Astrocyte of the spinal cord (primary cell): ENCODE results near the gene SARS1.
A peak's percentile ranks its signal among the peaks of the same experiment; 100 is the strongest.
"Not testable (repeated sequence)": the region's sequence is repeated elsewhere in the genome, so short reads cannot be mapped to it uniquely, and the experiment has no call there.

Experiments used
- DNase-seq: peaks from one replicate; pipeline ENCODE4 v3.0.0; 2011; ENCODE audit warnings: low read depth, low spot score
- H3K4me3 ChIP-seq: 2 replicates; pipeline ENCODE4 v1.5.1; 2011; ENCODE audit warnings: low read depth, mild to moderate bottlenecking, low read length, moderate library complexity
- CTCF ChIP-seq: IDR thresholded peaks from 2 replicates; pipeline ENCODE4 v1.5.1; 2012; ENCODE audit warnings: low read depth, mild to moderate bottlenecking, low read length, inconsistent platforms
- in situ Hi-C: cut with HindIII; loops from 2 replicates; pipeline ENCODE4 v1.10.0; 2017; ENCODE audit warnings: low sequenced_read_pairs

SARS1 gene, protein sequence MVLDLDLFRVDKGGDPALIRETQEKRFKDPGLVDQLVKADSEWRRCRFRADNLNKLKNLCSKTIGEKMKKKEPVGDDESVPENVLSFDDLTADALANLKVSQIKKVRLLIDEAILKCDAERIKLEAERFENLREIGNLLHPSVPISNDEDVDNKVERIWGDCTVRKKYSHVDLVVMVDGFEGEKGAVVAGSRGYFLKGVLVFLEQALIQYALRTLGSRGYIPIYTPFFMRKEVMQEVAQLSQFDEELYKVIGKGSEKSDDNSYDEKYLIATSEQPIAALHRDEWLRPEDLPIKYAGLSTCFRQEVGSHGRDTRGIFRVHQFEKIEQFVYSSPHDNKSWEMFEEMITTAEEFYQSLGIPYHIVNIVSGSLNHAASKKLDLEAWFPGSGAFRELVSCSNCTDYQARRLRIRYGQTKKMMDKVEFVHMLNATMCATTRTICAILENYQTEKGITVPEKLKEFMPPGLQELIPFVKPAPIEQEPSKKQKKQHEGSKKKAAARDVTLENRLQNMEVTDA

GRCh38 chr1:109213824-109214693, at the start of gene SARS1:
SARS1 (plus strand) TSS chr1:109213918; CDS start chr1:109213993, 75 bp downstream.
- in situ Hi-C loops, result no loop called here
- DNase-seq, result peak; percentile 86
- no peak for TF ChIP-seq CTCF
- H3K4me3 ChIP-seq, result peak within 1 kb of the TSS; percentile 98

GRCh38 chr1:109164538-109164937, 49.2 kb upstream of the SARS1 start:
- DNase-seq, result no peak
- TF ChIP-seq CTCF, result no peak
- H3K4me3 ChIP-seq, result no peak overlapping the region
- in situ Hi-C loops, result no loop called here

GRCh38 chr1:109167001-109167506, 46.7 kb upstream of the SARS1 start:
- no peak overlapping the region for H3K4me3 ChIP-seq
- DNase-seq, result no peak
- no peak for TF ChIP-seq CTCF
- in situ Hi-C loops, result no loop called here

GRCh38 chr1:109170035-109170764, 43.5 kb upstream of the SARS1 start:
- H3K4me3 ChIP-seq, result no peak overlapping the region
- TF ChIP-seq CTCF, result no peak
- in situ Hi-C loops, result no loop called here
- DNase-seq, result no peak

DNA sequence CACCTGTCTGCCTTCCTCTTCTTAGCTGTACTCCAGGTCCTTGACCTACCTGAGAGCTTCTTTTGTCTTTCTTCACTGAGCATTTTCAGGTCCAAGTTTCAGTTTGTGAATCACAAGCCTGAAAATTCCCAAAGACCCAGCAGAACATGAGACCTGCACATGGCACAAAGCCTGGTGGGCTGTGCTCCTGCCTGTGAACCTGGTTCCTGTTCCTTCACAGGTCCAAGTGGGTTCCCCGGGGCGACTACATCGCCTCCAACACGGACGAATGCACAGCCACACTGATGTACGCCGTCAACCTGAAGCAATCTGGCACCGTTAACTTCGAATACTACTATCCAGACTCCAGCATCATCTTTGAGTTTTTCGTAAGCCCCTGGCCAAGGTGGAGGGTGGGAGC, 42.1 kb upstream of the SARS1 start:
- no peak overlapping the region for H3K4me3 ChIP-seq
- TF ChIP-seq CTCF, result no peak
- in situ Hi-C loops, result no loop called here
- DNase-seq, result no peak

DNA sequence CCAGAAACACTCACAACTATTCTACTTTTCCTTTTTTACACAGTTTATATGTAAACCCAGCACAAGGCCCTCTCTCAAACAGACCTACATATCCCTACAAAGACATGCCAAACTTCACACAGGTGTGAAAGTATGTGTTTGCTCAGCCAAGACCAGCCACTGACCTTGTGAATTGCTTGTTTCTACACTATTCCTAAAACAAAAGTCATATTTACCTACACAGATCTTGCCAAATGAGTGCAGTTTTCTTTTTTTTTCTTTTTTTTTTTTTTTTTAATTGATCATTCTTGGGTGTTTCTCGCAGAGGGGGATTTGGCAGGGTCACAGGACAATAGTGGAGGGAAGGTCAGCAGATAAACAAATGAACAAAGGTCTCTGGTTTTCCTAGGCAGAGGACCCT, 37.4 kb upstream of the SARS1 start:
- H3K4me3 ChIP-seq, in situ Hi-C loops: not testable (repeated sequence)

DNA sequence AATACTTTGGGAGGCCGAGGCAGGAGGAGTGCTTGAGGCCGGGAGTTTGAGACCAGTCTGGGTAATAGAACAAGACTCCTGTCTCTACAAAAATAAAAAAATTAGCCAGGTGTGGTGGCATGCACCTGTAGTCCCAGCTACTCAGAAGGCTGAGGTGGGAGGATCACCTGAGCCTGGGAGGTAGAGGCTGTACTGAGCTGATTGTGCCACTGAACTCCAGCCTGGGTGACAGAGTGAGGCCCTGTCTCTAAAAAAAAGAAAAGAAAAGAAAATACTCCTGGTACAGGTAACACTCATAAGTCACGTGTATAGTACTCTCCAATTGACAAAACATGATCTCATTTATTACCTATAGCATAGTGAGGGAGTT, 33.0 kb upstream of the SARS1 start:
- in situ Hi-C loops, H3K4me3 ChIP-seq, DNase-seq: not testable (repeated sequence)

More for the DNA sequence above, 37.4 kb upstream of the SARS1 start:
- not testable (repeated sequence) for DNase-seq
